ENCODE data around the gene RAB20.
"Not testable (repeated sequence)": the region's sequence is repeated elsewhere in the genome, so short reads cannot be mapped to it uniquely, and the experiment has no call there.

The RAB20 gene

GRCh38 chr13:110576736-110577476 is 15.4 kb upstream of the RAB20 start:
- peak in 1 of 10 donors; percentile 10 for DNase-seq
- intact Hi-C loops (cut with DNase I) = no loop called here

- intact Hi-C loops (cut with DNase I) = no loop called here
- DNase-seq = peak in 1 of 10 donors; percentile 21
Observed at GRCh38 chr13:110576070-110576394, 14.5 kb upstream of the RAB20 start.

GRCh38 chr13:110575322-110576069 is 14.0 kb upstream of the RAB20 start:
- DNase-seq = peak in 1 of 10 donors; percentile 65
- intact Hi-C loops (cut with DNase I) = no loop called here

- DNase-seq = no peak
- intact Hi-C loops (cut with DNase I) = no loop called here
Observed at GRCh38 chr13:110574161-110574560, 12.6 kb upstream of the RAB20 start.

GRCh38 chr13:110572778-110573118 is 11.2 kb upstream of the RAB20 start:
- intact Hi-C loops (cut with DNase I) = no loop called here
- DNase-seq = no peak

GRCh38 chr13:110571896-110572777 is 10.6 kb upstream of the RAB20 start:
- intact Hi-C loops (cut with DNase I) = no loop called here
- DNase-seq = no peak

GRCh38 chr13:110570886-110571285 is 9.4 kb upstream of the RAB20 start:
- intact Hi-C loops (cut with DNase I) = no loop called here

GRCh38 chr13:110569962-110570361 is 8.4 kb upstream of the RAB20 start:
- DNase-seq; intact Hi-C loops (cut with DNase I): not testable (repeated sequence)

More at GRCh38 chr13:110570886-110571285, 9.4 kb upstream of the RAB20 start:
- no peak for DNase-seq

GRCh38 chr13:110568612-110569011 is 7.1 kb upstream of the RAB20 start:
- DNase-seq = no peak
- intact Hi-C loops (cut with DNase I) = no loop called here

GRCh38 chr13:110566171-110566570 is 4.6 kb upstream of the RAB20 start:
- no peak for DNase-seq
- intact Hi-C loops (cut with DNase I) = no loop called here

- intact Hi-C loops (cut with DNase I) = no loop called here
- DNase-seq = no peak
Observed at GRCh38 chr13:110565296-110565695, 3.8 kb upstream of the RAB20 start.

- DNase-seq = no peak
- intact Hi-C loops (cut with DNase I) = no loop called here
Observed at GRCh38 chr13:110564472-110564985, 3.0 kb upstream of the RAB20 start.

GRCh38 chr13:110563463-110563774 is 1.9 kb upstream of the RAB20 start:
- intact Hi-C loops (cut with DNase I) = no loop called here
- no peak for DNase-seq

GRCh38 chr13:110562696-110563462 is 1.4 kb upstream of the RAB20 start:
- no peak for DNase-seq
- intact Hi-C loops (cut with DNase I) = no loop called here

GRCh38 chr13:110562036-110562597 is 595 bp upstream of the RAB20 start:
- DNase-seq = no peak
- intact Hi-C loops (cut with DNase I) = no loop called here

- intact Hi-C loops (cut with DNase I) = no loop called here
- DNase-seq = no peak
Observed at GRCh38 chr13:110560601-110561343, 750 bp downstream of the RAB20 start.

- intact Hi-C loops (cut with DNase I) = no loop called here
- no peak for DNase-seq
Observed at GRCh38 chr13:110559986-110560385, 1.5 kb downstream of the RAB20 start.

- intact Hi-C loops (cut with DNase I) = no loop called here
- peak in 3 of 10 donors; percentile 13 to 31 (median 27) for DNase-seq
Observed at GRCh38 chr13:110559429-110559943, 2.0 kb downstream of the RAB20 start.
